IPS DF 19.7 (cell line): ENCODE data around the gene IGSF9B.

Experiments
- DNase-seq: peaks from one replicate; pipeline ENCODE4 v3.0.0-alpha.2; 2013; ENCODE audit warnings: low read depth, low spot score

The IGSF9B gene

DNA sequence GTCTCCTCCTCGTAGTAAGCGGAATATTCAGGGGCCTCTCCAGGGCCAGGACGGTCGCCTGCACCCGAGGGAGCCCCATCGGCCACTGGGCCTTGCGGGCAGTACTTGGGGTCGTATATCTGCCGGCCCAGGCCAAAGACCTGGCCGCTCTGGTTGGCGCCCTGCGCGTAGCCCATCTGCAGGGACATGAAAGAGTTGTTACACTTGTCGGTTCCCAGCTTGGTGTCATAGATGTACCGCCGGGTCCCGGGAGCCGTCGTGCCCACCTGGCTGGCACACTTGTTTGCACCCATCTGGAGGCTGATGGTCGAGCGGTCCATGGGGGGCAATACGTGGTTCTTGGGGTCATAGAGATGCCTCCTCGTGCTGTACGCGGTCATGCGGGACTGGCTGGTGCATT, 92.0 kb downstream of the IGSF9B start:
- no peak for DNase-seq

DNA sequence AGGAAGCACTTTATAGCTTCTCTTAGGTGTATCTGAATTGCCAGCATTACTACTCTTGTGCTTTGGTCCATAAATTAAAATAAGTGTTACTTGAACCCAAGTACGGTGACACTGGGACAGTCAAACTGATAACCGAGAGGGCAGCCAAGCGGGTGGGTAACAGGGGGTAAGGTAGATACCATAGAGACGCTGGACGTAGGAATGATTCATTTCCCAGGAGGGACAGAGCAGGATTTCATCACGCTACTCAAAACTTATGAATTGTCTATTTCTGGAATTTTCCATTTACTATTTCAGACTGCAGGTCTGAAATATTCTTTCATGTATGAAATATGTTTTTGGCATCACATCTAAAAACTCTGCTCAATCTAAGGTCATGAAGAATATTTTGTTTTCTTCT, 96.6 kb downstream of the IGSF9B start:
- no peak for DNase-seq
